HG03575 (cell line): ENCODE results near the gene RAB31.
"Not testable (repeated sequence)": the region's sequence is repeated elsewhere in the genome, so short reads cannot be mapped to it uniquely, and the experiment has no call there.

ENCODE experiments used
- ATAC-seq: cut with Tn5 transposase; IDR thresholded peaks from one replicate; pipeline ENCODE4 v1.9.1; 2021; ENCODE audit not compliant: unreplicated experiment, insufficient number of reproducible peaks, low FRiP score; ENCODE audit errors: extremely low read depth

Gene RAB31

DNA sequence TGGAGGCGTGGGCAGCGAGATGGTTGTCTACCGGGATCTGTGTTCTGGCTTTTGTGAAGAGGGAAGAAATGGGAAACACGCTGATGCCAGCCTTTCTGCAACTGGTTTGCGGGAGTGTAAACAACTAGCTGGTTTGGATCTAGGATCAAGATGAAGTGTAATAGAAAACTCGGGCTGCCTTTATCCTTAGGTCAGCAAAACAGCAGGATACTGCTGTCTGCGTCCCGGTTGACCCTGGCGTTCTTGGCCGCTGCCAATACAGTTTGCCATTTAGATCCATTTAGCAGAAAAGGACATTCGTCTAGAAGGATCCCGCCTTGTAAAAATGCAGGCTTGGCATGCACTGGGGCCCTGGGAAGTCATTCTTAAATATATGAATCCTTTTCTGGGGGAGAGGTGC, 42.0 kb downstream of the RAB31 start:
- no peak for ATAC-seq

DNA sequence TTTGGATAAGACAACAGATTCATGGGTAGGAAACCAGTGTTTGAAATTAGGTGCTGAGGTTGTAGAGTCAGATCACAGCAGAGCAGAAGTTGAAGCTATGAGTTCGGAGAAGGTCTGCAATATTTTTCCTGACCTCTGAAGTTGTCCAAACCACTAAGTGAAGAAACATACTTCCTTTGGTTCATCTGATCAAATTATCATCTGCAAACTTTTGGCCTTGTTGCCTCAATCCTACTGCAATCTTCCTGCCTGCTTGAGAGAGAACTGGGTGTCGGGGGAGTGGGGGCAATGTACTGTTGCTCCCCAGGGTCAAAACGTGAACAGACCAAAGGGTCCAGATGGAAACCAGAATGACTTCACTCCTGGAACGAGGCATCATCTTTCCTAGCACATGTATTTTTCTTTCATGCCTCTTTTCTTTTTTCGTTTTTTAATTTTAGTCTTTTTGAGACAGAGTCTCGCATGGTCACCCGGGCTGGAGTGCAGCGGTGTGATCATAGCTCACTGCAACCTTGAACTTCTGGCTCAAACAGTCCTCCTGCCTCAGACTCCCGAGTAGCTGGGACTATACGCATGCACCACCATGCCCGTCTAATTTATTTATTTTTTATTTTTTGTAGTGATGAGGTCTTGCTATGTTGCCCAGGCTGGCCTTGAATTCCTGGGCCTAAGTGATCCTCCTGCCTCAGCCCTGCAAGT, 42.7 kb downstream of the RAB31 start:
- no peak for ATAC-seq

DNA sequence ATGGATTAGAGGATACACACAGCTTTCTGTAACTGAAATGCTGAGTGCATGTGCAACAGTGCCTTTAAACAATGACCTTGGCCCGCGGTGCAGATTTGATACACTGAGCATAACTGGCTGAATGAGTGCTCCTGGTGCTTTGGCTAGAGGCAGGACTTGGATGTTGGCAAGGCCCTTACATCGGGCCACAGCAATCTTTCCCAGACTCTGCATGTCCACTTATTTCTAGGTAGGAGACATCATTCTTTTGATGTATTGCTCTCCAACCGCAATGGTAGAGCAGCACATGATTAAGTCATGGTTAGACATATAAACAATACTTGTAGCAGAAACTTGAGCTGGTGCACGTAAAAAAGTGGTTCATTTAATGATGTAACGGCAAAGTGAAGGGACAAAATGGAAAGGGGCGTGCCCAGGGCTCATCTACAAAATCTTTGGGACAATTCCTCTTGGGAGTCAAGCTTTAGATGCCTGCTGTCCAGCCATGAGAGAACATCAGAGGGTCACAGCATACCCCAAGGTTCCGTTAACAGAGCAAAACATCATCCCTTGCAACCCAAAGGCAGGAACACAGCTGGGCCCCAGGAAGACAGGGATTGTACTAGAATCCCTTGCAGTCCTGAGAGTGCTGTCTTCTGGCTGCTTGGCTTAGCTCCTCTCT, 43.4 kb downstream of the RAB31 start:
- no peak for ATAC-seq

DNA sequence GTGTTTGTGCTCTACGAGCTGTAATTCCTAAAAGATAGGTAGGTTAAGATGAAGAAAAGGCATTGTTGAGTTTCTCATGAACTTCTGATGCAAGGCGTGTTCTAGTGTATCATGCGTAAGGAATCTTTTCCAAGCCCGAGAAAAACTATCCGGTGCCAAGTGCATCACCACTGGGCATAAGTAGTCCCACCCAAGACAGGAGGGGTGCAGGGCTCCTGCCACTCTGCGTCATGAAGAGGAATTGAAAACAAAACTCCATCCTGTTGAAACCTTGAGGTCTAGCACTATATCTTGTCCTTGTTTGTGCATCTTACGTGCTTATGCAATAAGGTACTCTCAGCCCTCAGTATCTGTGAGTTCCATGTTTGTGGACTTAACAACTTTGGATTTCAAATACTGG, 45.7 kb downstream of the RAB31 start:
- ATAC-seq: no peak

DNA sequence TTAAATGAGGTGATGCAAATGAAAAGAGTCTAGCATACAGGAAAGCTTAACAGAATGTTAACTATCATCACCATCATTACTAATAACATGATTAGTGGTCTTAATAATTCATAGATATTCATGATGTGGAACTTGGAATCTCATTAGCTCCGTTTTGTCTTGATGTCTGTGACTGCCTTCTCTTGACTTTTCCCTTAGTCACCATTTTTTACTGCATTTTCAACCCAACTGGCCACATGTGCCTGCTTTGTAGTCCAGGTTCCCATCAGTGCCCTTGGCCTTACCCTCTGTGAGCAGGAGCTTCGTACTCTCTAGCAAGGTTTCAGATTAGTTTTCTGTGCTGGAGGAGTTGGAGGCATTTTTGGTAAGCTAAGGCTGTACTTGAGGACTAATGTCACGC, 47.0 kb downstream of the RAB31 start:
- ATAC-seq: no peak

DNA sequence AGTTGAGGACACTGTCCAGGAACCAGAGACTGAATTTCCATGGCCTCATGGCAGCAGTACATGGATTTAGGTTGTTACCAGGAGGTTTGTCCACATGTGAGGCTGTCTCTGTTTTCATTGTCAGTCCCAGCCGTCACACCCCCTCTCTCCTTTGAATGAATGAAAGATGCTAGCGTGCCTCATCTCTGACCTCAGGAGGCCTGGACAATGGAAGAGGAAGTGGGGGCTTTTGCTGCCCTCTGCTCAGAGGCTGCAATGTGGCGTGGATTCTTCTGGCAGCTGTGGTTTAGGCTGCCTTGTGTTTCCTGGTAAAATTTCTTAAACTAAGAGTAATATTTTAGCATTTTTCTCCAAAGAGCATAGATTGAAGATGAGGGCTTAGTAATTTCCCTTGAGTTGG, 47.5 kb downstream of the RAB31 start:
- ATAC-seq: no peak

DNA sequence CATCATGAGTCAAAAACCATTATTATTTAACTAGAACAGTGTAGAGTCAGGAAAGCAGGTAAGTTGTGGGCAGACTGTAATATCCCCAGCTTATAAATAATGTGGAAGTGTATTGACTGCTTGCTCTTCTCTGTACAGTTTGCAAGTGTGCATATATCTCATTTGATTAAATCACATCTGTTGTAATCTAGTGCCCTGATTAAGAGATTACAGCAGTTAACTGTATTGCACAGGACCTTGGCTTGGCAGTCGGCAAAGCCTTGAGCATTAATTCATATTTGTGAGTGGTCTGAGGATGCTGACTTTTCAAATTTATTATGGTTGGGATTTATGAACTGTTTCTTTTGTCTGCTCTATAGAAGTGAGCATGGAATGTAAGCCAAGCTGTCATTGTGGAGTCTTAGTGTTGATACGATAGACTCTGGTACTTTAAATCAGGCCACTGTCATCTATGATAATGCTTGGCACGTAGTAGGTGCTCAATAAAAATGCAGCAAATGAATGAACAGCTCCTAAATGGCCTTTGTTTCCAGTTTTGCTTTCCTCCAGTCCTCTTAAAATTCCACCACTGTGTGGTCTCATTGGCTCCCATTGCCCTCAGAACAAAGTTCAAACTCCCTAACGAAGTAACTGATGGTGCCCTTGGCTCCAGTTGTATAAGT, 48.3 kb downstream of the RAB31 start:
- ATAC-seq: no peak

DNA sequence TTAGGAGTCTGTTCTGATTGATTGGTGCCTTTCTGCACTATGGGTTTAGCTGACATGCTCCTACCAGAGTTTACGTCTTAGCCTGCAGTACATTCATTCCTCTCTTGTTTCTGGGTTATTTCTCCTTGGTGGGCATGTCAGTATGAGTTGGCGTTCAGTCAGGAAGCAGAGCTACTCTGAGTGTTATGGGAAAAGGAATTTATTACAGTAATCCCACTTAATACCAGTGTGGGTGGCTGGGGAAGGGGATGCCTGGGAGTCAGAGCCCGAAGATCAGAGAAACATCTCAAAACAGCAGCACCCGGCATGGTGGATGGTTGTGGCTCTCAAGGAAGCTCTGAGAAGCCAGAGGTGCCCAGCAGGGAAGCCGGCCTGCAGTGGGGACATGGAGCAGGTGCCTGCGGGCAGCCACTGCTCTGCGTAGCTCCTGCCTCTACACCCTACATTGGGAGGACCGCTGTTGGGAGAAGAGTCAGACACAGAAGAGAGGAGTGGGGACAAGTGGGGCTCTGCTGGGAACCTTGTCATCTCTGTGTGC, 48.9 kb downstream of the RAB31 start:
- no peak for ATAC-seq

DNA sequence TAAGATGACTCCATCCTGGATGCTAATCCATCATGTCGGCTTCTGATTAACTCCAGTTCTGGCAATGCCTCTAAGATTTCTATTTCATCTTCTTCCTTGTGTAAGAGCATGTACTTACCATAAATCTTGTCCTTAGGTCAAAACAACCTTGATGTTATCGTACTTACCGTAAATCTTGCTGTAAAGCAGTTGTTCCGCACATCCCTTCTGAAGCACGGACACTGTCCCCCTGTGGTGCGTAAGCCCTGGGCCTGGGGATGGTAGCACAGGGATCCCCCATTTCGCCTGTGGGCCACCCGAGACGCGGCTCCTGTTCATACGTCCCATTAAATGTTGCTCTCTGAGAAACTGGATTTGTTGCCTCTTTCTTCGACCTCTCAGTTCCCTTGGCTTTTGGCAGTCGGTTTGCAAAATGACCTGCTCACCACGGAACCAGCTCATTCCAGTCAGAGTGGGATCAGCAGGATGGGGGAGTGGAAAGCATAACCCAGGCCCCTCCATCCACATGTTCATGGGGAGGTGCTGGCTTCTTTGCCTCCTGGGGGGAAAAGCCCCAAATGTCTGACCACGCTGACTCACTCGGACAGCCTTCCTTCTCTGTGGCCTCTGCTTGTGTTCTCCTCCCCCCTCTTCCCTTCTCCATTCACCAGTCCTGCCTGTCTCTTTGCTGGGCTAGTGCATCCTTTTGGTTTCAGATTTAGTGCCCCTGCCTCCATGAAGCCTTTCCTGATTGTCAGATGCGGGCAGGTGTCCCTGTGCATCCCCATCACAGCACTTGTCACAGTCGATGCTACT, 49.9 kb downstream of the RAB31 start:
- ATAC-seq: no peak

DNA sequence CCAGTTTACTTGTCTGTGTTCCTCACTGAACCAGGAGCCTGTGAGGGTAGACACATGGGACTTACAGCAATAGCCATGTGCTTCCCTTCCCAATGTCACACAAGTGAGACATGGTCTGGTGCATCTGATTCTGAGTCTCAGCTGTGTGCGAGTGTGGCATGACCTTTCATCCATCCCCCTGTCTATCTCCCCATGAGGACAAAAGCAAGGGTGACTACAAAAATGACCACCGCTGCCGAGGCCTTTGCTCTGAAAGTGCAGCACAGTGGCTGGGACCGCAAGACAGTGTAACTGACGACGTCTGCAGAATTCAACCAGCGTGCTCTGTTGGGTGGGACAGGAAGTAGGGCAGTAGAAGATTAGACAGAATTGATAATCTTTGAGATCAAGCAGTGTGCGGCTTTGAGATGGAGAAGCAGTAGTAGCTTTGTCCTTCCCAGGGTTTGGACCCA, 50.5 kb downstream of the RAB31 start:
- ATAC-seq: no peak

DNA sequence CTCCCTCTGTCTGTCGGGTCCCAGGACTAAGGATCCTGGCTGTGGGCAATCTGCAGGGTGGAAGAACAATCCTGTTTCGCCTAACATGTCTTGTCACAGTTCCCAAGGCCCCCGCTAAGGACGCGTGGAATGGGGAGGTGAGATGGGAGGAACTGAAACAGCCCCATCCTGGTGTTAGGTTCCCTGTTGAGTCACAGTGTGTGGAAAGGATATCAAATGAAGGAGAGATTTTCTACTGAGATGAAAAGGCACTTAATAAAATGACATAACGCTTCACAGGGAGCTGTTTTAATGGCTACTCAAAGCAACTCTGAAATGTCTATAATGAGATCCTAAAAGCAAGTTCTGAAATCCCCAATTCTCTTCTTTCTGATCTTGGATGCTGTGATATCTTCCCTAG, 52.5 kb downstream of the RAB31 start:
- no peak for ATAC-seq

DNA sequence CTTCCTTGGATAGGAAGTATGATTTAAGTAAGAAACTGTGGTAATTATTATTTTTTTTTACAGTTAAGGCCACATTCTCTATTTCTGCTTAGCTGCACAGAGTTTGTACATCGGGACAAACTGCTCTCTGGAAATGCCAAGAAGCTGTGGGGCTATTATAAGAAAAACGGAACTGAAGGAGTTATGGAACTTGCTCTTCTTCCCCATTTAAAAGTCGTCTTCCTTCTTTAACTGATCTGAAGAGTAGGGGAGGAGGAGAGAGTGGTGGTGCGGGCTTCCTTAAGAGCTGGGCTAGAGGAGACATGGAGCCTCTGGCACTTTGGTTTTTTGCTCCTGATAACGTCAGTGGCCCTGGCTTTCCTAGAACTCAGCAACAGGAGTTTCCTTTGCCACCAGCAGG, 54.4 kb downstream of the RAB31 start:
- no peak for ATAC-seq

DNA sequence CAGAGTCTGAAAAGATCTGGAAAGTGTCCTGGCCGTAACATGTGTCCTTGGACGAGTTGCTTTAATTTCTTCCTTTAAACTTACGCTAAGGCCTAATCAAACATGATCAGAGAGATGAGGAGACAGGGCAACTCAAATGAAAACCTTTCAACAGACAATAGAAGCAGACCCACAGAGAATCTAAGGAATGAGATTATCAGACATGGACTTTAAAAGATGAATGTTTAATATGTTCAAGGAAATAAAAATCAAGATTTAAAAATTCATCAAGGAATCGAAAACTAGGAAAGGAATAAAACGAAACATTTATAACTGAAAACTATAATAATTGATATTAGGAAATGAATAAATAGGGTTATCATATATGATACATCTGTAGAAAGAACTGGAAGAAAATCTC, 55.1 kb downstream of the RAB31 start:
- no peak for ATAC-seq

DNA sequence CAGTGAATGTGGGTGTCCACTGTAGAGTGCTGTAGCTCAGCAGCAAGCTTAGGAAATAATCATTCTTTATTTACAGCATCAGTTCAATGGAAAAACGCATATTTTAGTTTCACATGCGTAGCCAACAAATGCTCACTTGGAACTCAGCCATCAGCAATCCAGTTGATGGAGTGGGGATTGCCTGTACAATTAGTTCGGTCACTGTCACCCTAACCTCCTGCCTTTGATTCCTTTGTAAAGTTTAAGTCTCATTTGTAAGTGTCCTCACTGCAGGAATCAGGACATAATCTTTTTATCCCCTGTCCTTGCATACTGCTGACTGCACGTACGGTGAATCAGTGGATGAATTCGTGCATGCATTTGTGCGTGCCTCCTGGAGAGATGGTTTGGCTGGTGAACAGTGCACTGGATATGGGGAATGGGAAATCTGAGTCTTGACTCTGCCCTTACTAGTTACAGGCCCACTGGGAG, 55.9 kb downstream of the RAB31 start:
- ATAC-seq: no peak

DNA sequence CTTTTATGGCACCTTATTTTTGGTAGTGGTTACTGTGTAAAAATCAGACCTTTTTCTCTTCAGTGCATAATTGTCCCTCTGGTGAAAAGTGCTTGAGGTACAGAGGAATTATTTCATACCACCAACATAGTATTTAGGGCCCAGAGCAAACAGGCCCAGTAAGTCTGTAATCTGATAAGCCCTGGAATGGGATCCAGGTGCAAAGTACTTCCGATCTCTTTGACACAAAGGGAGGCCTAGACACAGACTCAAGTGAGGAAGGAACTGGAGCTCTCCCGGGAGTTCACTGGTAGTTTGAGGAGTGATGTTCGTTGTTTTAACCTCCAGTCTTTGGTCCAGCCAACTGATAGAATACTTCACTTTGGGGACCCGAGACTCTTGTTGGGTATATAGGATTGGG, 57.4 kb downstream of the RAB31 start:
- ATAC-seq: no peak

DNA sequence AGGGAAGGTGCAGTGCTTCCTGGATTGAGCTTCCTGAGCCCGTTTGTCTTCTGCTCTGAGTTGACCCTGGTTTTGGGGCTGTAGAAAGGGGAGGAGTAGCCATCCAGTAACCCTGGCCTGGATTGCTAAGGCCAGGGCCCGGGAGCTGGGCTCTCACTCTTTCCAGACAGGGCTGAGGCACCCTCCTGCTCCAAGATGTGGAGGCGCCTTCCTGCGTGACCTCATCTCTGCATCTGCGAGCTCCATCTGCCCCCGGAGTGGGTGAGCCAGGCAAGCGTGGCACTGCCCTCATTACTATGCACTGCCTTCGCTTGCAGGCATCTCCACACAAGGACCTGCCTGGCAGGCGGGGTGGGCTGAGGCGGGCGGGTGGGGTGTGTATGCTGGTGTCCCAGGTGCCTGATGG, 58.0 kb downstream of the RAB31 start:
- ATAC-seq: no peak

DNA sequence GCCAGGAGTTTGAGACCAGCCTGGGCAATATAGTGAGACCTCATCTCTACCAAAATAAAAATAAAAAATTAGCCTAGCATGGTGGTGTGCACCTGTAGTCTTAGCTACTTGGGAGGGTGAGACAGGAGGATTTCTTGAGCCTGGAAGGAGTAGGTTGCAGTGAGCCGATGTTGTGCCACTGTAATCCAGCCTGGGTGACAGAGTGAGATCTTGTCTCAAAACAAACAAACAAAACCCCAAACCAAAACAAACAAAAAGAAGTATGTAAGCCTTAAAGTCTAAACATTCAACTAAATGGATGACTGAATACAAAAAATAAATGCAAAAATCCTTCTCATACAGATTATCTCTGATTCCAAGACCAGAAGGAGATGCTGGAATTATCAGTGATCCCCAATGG, 58.6 kb downstream of the RAB31 start:
- no peak for ATAC-seq

DNA sequence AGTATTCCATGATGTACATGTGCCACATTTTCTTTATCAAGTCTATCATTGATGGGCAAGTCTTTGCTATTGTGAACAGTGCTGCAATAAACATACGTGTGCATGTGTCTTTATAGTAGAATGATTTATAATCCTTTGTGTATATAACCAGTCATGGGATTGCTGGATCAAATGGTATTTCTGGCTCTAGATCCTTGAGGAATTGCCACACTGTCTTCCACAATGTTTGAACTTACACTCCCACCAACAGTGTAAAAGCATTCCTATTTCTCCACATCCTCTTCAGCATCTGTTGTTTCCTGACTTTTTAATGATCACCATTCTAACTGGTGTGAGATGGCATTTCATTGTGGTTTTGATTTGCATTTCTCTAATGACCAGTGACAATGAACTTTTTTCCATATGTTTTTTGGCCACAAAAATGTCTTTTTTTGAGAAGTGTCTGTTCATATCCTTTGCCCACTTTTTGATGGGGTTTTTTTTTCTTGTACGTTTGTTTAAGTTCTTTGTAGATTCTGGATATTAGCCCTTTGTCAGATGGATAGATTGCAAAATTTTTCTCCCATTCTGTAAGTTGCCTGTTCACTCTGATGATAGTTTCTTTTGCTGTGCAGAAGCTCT, 60.1 kb downstream of the RAB31 start:
- ATAC-seq: not testable (repeated sequence)

DNA sequence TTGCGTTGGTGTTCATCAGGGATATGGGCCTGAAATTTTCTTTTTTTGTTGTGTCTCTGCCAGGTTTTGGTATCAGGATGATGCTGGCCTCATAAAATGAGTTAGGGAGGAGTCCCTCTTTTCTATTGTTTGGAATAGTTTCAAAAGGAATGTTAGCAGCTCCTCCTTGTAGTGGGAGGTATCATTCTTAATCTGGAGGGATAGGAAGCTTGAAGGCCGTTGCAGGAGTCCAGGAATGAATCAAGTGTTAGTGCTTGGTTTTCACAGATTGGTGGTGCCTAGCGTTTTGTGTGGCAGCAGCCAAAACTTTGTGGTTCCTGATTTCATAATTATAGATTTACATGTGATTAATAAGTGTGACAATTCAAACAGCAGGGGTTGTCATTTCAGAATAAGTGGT, 62.0 kb downstream of the RAB31 start:
- ATAC-seq: not testable (repeated sequence)
